Erythroblast (primary cell): ENCODE results near the gene THADA.

Experiments used
- GATA1 ChIP-seq: IDR thresholded peaks from 2 replicates; pipeline ENCODE4 v1.6.1; 2011; ENCODE audit warnings: low read depth, mild to moderate bottlenecking, control low read depth, low read length, moderate library complexity
- POLR2A ChIP-seq: IDR thresholded peaks from 2 replicates; pipeline ENCODE4 v1.6.1; 2011; ENCODE audit warnings: mild to moderate bottlenecking, low read length

- TF ChIP-seq POLR2A: no peak
- no peak for TF ChIP-seq GATA1
Observed at GRCh38 chr2:43345391-43345813, 250.4 kb downstream of the THADA start.
